Measurements from ENCODE around the gene PKN2.

The PKN2 gene

GRCh38 chr1:88683541-88684481, at the start of gene PKN2 (continued):
- peak; percentile 73; the same call in 1 of the 2 replicates for TF ChIP-seq ZBTB10 (tag by site-specific recombination; IDR thresholded peaks at IDR 0.05)
- TF ChIP-seq, protein P1, sequence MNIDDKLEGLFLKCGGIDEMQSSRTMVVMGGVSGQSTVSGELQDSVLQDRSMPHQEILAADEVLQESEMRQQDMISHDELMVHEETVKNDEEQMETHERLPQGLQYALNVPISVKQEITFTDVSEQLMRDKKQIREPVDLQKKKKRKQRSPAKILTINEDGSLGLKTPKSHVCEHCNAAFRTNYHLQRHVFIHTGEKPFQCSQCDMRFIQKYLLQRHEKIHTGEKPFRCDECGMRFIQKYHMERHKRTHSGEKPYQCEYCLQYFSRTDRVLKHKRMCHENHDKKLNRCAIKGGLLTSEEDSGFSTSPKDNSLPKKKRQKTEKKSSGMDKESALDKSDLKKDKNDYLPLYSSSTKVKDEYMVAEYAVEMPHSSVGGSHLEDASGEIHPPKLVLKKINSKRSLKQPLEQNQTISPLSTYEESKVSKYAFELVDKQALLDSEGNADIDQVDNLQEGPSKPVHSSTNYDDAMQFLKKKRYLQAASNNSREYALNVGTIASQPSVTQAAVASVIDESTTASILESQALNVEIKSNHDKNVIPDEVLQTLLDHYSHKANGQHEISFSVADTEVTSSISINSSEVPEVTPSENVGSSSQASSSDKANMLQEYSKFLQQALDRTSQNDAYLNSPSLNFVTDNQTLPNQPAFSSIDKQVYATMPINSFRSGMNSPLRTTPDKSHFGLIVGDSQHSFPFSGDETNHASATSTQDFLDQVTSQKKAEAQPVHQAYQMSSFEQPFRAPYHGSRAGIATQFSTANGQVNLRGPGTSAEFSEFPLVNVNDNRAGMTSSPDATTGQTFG (tag by site-specific recombination; IDR thresholded peaks at IDR 0.05; ENCODE audit: borderline replicate concordance) = no peak
- TF ChIP-seq ZNF654 (tag by site-specific recombination; IDR thresholded peaks at IDR 0.05; ENCODE audit: low read depth) = peak; percentile 11; the same call in 1 of the 2 replicates
- no peak for TF ChIP-seq ZNF37A (tag by site-specific recombination; IDR thresholded peaks at IDR 0.05)
- TF ChIP-seq ZNF138 (tag by site-specific recombination; IDR thresholded peaks at IDR 0.05; ENCODE audit: borderline replicate concordance) = no peak
- TF ChIP-seq ZNF501 (tag by site-specific recombination; IDR thresholded peaks at IDR 0.05) = peak; percentile 56
- TF ChIP-seq ZNF626 (tag by site-specific recombination; IDR thresholded peaks at IDR 0.05) = no peak
- TF ChIP-seq ZNF692 (tag by site-specific recombination; IDR thresholded peaks at IDR 0.05) = 0 out of 2 replicates have a peak, but pooled peaks have one; percentile 35
- TF ChIP-seq ELK4 (IDR thresholded peaks at IDR 0.05; ENCODE audit: borderline replicate concordance, low read depth, low read length) = no peak
- TF ChIP-seq, protein P2, sequence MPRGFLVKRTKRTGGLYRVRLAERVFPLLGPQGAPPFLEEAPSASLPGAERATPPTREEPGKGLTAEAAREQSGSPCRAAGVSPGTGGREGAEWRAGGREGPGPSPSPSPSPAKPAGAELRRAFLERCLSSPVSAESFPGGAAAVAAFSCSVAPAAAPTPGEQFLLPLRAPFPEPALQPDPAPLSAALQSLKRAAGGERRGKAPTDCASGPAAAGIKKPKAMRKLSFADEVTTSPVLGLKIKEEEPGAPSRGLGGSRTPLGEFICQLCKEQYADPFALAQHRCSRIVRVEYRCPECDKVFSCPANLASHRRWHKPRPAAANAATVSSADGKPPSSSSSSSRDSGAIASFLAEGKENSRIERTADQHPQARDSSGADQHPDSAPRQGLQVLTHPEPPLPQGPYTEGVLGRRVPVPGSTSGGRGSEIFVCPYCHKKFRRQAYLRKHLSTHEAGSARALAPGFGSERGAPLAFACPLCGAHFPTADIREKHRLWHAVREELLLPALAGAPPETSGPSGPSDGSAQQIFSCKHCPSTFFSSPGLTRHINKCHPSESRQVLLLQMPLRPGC (tag by site-specific recombination; IDR thresholded peaks at IDR 0.05) = no peak
- peak; percentile 41; the same call in 1 of the 2 replicates for TF ChIP-seq EGR2 (tag by site-specific recombination; IDR thresholded peaks at IDR 0.05; ENCODE audit: low read depth)
- TF ChIP-seq ZNF623 (tag by site-specific recombination; IDR thresholded peaks at IDR 0.05) = no peak; the same call in 1 of the 2 replicates
- TF ChIP-seq ZSCAN16 (tag by site-specific recombination; IDR thresholded peaks at IDR 0.05) = no peak
- TF ChIP-seq, protein P3, sequence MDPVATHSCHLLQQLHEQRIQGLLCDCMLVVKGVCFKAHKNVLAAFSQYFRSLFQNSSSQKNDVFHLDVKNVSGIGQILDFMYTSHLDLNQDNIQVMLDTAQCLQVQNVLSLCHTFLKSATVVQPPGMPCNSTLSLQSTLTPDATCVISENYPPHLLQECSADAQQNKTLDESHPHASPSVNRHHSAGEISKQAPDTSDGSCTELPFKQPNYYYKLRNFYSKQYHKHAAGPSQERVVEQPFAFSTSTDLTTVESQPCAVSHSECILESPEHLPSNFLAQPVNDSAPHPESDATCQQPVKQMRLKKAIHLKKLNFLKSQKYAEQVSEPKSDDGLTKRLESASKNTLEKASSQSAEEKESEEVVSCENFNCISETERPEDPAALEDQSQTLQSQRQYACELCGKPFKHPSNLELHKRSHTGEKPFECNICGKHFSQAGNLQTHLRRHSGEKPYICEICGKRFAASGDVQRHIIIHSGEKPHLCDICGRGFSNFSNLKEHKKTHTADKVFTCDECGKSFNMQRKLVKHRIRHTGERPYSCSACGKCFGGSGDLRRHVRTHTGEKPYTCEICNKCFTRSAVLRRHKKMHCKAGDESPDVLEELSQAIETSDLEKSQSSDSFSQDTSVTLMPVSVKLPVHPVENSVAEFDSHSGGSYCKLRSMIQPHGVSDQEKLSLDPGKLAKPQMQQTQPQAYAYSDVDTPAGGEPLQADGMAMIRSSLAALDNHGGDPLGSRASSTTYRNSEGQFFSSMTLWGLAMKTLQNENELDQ (tag by site-specific recombination; IDR thresholded peaks at IDR 0.05; ENCODE audit: low read depth) = no peak
- TF ChIP-seq, protein P4, sequence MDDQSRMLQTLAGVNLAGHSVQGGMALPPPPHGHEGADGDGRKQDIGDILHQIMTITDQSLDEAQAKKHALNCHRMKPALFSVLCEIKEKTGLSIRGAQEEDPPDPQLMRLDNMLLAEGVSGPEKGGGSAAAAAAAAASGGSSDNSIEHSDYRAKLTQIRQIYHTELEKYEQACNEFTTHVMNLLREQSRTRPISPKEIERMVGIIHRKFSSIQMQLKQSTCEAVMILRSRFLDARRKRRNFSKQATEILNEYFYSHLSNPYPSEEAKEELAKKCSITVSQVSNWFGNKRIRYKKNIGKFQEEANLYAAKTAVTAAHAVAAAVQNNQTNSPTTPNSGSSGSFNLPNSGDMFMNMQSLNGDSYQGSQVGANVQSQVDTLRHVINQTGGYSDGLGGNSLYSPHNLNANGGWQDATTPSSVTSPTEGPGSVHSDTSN (CRISPR knock-in tag; IDR thresholded peaks at IDR 0.05) = peak; percentile 94
- TF ChIP-seq ZNF19 (tag by site-specific recombination; IDR thresholded peaks at IDR 0.05; ENCODE audit: low read depth) = no peak
- TF ChIP-seq ZNF248 (tag by site-specific recombination; IDR thresholded peaks at IDR 0.05) = no peak
- TF ChIP-seq KLF10 (tag by site-specific recombination; IDR thresholded peaks at IDR 0.05) = peak; percentile 88
- TF ChIP-seq HOXA7 (CRISPR knock-in tag; IDR thresholded peaks at IDR 0.05; ENCODE audit: borderline replicate concordance) = no peak
- TF ChIP-seq ZNF555 (tag by site-specific recombination; conservative IDR thresholded peaks at IDR 0.05) = no peak
- TF ChIP-seq, protein P5, sequence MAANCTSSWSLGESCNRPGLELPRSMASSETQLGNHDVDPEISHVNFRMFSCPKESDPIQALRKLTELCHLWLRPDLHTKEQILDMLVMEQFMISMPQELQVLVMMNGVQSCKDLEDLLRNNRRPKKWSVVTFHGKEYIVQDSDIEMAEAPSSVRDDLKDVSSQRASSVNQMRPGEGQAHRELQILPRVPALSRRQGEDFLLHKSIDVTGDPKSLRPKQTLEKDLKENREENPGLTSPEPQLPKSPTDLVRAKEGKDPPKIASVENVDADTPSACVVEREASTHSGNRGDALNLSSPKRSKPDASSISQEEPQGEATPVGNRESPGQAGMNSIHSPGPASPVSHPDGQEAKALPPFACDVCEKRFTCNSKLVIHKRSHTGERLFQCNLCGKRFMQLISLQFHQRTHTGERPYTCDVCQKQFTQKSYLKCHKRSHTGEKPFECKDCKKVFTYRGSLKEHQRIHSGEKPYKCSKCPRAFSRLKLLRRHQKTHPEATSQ (tag by site-specific recombination; IDR thresholded peaks at IDR 0.05) = peak; percentile 34; the same call in 1 of the 2 replicates
- no peak for TF ChIP-seq ZNF16 (tag by site-specific recombination; IDR thresholded peaks at IDR 0.05; ENCODE audit: low read depth)
- TF ChIP-seq ZNF747 (tag by site-specific recombination; IDR thresholded peaks at IDR 0.05) = no peak

Measured in HEK293 (cell line).